HG02938 (cell line): Measurements from ENCODE around the gene NOP14.
"Not testable (repeated sequence)": the region's sequence is repeated elsewhere in the genome, so short reads cannot be mapped to it uniquely, and the experiment has no call there.

Experiments used
- ATAC-seq: cut with Tn5 transposase; IDR thresholded peaks from one replicate; pipeline ENCODE4 v1.9.1; 2021; ENCODE audit warnings: mild to moderate bottlenecking, moderate library complexity; ENCODE audit not compliant: unreplicated experiment

NOP14 gene

GRCh38 chr4:2943364-2944090 is 19.7 kb downstream of the NOP14 start:
- ATAC-seq: no peak

- ATAC-seq: no peak
Measured at GRCh38 chr4:2942532-2943363, 20.5 kb downstream of the NOP14 start.

GRCh38 chr4:2942037-2942531 is 21.1 kb downstream of the NOP14 start:
- ATAC-seq: no peak

- no peak for ATAC-seq
Measured at GRCh38 chr4:2941138-2942036, 21.8 kb downstream of the NOP14 start.

- no peak for ATAC-seq
Measured at GRCh38 chr4:2940267-2941137, 22.7 kb downstream of the NOP14 start.

- ATAC-seq: no peak
Measured at GRCh38 chr4:2939383-2940243, 23.6 kb downstream of the NOP14 start.

- no peak for ATAC-seq
Measured at GRCh38 chr4:2938906-2939305, 24.3 kb downstream of the NOP14 start.

- ATAC-seq: not testable (repeated sequence)
Measured at GRCh38 chr4:2938411-2938810, 24.8 kb downstream of the NOP14 start.

- ATAC-seq: no peak
Measured at GRCh38 chr4:2937986-2938385, 25.2 kb downstream of the NOP14 start.

GRCh38 chr4:2937146-2937857 is 25.9 kb downstream of the NOP14 start:
- ATAC-seq: no peak

GRCh38 chr4:2936773-2937145 is 26.4 kb downstream of the NOP14 start:
- ATAC-seq: peak; percentile 31

GRCh38 chr4:2935762-2936743 is 27.2 kb downstream of the NOP14 start:
- no peak for ATAC-seq

GRCh38 chr4:2934813-2935761 is 28.1 kb downstream of the NOP14 start:
- ATAC-seq: peak; percentile 32

GRCh38 chr4:2934077-2934812 is 29.0 kb downstream of the NOP14 start:
- no peak for ATAC-seq

- no peak for ATAC-seq
Measured at GRCh38 chr4:2933566-2934076, 29.6 kb downstream of the NOP14 start.
